GM12878 (cell line): Measurements from ENCODE around the gene PTPRJ. TPM values are rescaled to one million over a fixed set of nuclear protein-coding genes. Genes with fewer than 3 reads are reported as not detected.

Source experiments
- ATAC-seq: fragments of 200-7000 bp; cut with Tn5 transposase; 3 replicates; pipeline ENCODE4 v1.9.1; 2020; ENCODE audit warnings: mild to moderate bottlenecking, moderate library complexity
- BruUV-seq: library from RNA; stranded (reverse); fragments of 400-500 nt; replicated peaks from 2 replicates; lab custom pipeline; 2021; lab: Mats Ljungman, UMichigan
- CTCF ChIA-PET: fragments of 300-600 bp; sonication (Branson Sonifier 250); formaldehyde crosslinking; extraction: SDS; loops from one replicate; lab custom pipeline; 2021; ENCODE audit warnings: inconsistent platforms; lab: Yijun Ruan, JAX
- POLR2A ChIA-PET: fragments of 350-600 bp; formaldehyde crosslinking; extraction: SDS; loops from one replicate; lab custom pipeline; 2021; ENCODE audit warnings: inconsistent platforms; lab: Charles Lee
- RAD21 ChIA-PET: fragments of 300-600 bp; sonication (Branson Sonifier 250); formaldehyde crosslinking; loops from one replicate; lab custom pipeline; 2023; ENCODE audit warnings: antibody characterized with exemption; ENCODE audit not compliant: unreplicated experiment; lab: Charles Lee
- SMC1A ChIA-PET: fragments of 300-600 bp; sonication (Branson Sonifier 250); formaldehyde crosslinking; loops from one replicate; lab custom pipeline; 2023; ENCODE audit not compliant: unreplicated experiment, uncharacterized antibody; lab: Charles Lee
- DNase-seq: peaks from one replicate; pipeline ENCODE4 v3.0.0-alpha.2; 2011; ENCODE audit warnings: low read depth, low spot score
- FAIRE-seq: peaks from 3 replicates; lab custom pipeline; 2011; peaks lifted over from hg19 to GRCh38; lab: Jason Lieb, UNC
- H2AFZ ChIP-seq: 2 replicates; pipeline ENCODE4 v1.6.0; 2011; ENCODE audit warnings: low read depth, low read length, control low read depth; ENCODE audit not compliant: control insufficient read depth
- H3K27ac ChIP-seq: 2 replicates; pipeline ENCODE4 v1.5.1; 2011; ENCODE audit warnings: control low read depth; ENCODE audit not compliant: control insufficient read depth, insufficient read depth
- H3K27me3 ChIP-seq, 2 experiments: replicated peaks in 1 of 2; 2 replicates each; pipeline versions ENCODE4 v1.6.0 to v1.6.1; 2011; ENCODE audit warnings: low read length in 1 of 2; ENCODE audit not compliant: control insufficient read depth in 2 of 2, insufficient read depth in 2 of 2
- H3K36me3 ChIP-seq, 2 experiments: 2 replicates each; pipeline ENCODE4 v1.5.1; 2011; ENCODE audit warnings: low read length in 1 of 2; ENCODE audit not compliant: control insufficient read depth in 2 of 2, insufficient read depth in 2 of 2
- H3K4me1 ChIP-seq: 2 replicates; pipeline ENCODE4 v1.6.1; 2011; ENCODE audit warnings: mild to moderate bottlenecking, low read length, moderate library complexity, mixed read lengths; ENCODE audit not compliant: control insufficient read depth, insufficient read depth
- H3K4me2 ChIP-seq: 2 replicates; pipeline ENCODE4 v1.6.0; 2011; ENCODE audit warnings: control low read depth; ENCODE audit not compliant: control insufficient read depth, insufficient read depth
- H3K4me3 ChIP-seq: fragments of 200-600 bp; sonication (generic); 2 replicates; pipeline ENCODE4 v1.5.1; 2016
- H3K79me2 ChIP-seq: 2 replicates; pipeline ENCODE4 v1.6.0; 2011; ENCODE audit warnings: low read length; ENCODE audit not compliant: control insufficient read depth, insufficient read depth
- H3K9ac ChIP-seq: 2 replicates; pipeline ENCODE4 v1.8.0; 2011; ENCODE audit warnings: low read length, control low read depth, mixed read lengths; ENCODE audit not compliant: control insufficient read depth, insufficient read depth
- H3K9me3 ChIP-seq: replicated peaks from 3 replicates; pipeline ENCODE4 v1.5.1; 2011; ENCODE audit warnings: mild to moderate bottlenecking, low read length; ENCODE audit not compliant: control insufficient read depth, insufficient read depth
- H4K20me1 ChIP-seq: 2 replicates; pipeline ENCODE4 v1.6.0; 2011; ENCODE audit not compliant: control insufficient read depth, insufficient read depth
- BHLHE40 ChIP-seq, 2 experiments: fragments of 450-650 bp in 1 of 2; IDR thresholded peaks; 2 replicates each; pipeline ENCODE4 v1.6.1; 2011 to 2017; ENCODE audit warnings: low read depth in 2 of 2, borderline replicate concordance in 1 of 2, improper control_type of control experiment in 1 of 2, low read length in 1 of 2, mild to moderate bottlenecking in 1 of 2
- BMI1 ChIP-seq: fragments of 450-650 bp; IDR thresholded peaks from 2 replicates; pipeline ENCODE4 v1.6.1; 2016; ENCODE audit warnings: mild to moderate bottlenecking, moderate library complexity, borderline replicate concordance
- EP300 ChIP-seq, 2 experiments: fragments of 150-350 bp in 1 of 2; IDR thresholded peaks; 2 replicates each; pipeline ENCODE4 v1.6.1; 2011 to 2012; ENCODE audit warnings: low read depth in 2 of 2, low read length in 2 of 2, borderline replicate concordance in 1 of 2, improper control_type of control experiment in 1 of 2, inconsistent platforms in 1 of 2; ENCODE audit not compliant: control insufficient read depth in 1 of 2
- ESRRA ChIP-seq: IDR thresholded peaks from 2 replicates; pipeline ENCODE4 v1.6.1; 2012; ENCODE audit warnings: mild to moderate bottlenecking, low read length, improper control_type of control experiment
- HCFC1 ChIP-seq: fragments of 150-350 bp; IDR thresholded peaks from 2 replicates; pipeline ENCODE4 v1.6.1; 2014; ENCODE audit warnings: low read length
- PAX5 ChIP-seq: IDR thresholded peaks from 2 replicates; pipeline ENCODE4 v1.6.1; 2011; ENCODE audit warnings: low read depth, low read length, borderline replicate concordance
- RBBP5 ChIP-seq: fragments of 200-600 bp; sonication (generic); conservative IDR thresholded peaks from 2 replicates; pipeline ENCODE4 v1.6.1; 2016
- RELA ChIP-seq: fragments of 450-650 bp; IDR thresholded peaks from 2 replicates; pipeline ENCODE4 v1.8.0; 2014; ENCODE audit warnings: borderline replicate concordance; ENCODE audit not compliant: partially characterized antibody
- RUNX3 ChIP-seq: IDR thresholded peaks from 2 replicates; pipeline ENCODE4 v1.6.1; 2012; ENCODE audit warnings: low read length, inconsistent platforms
- TCF12 ChIP-seq: IDR thresholded peaks from 2 replicates; pipeline ENCODE4 v1.6.1; 2011; ENCODE audit warnings: low read depth, mild to moderate bottlenecking, low read length
- WGBS: methylation state at CpG from one replicate; pipeline ENCODE4 v1.1.6; 2016; ENCODE audit warnings: low lambda C conversion rate; ENCODE audit not compliant: insufficient replicate concordance, insufficient coverage; ENCODE audit errors: missing lambda C conversion rate; 5-methylcytosine and 5-hydroxymethylcytosine counted together
- in situ Hi-C: fragments of 300-500 bp; cut with MboI; formaldehyde crosslinking; loops from 9 replicates; pipeline ENCODE4 v1.14.3; 2018; ENCODE audit warnings: mixed read lengths
- intact Hi-C: fragments of 100-400 bp; cut with micrococcal nuclease; formaldehyde crosslinking; loops from one replicate; pipeline ENCODE4 v1.14.2; 2022; ENCODE audit not compliant: unreplicated experiment
- polyA plus RNA-seq, 11 experiments: library from polyadenylated mRNA; depleted of rRNA in 4 of 11; unstranded in 6 of 11; stranded (reverse) in 5 of 11; fragments of >200 nt; fragmentation: Nextera tagmentation in 4 of 11; fragmentation: Illumina TruSeq in 1 of 11; extraction: Ambion mirVana in 4 of 11; extraction: Trizol in 1 of 11; gene quantifications; 1 replicate in 1 of 11; 2 replicates in 10 of 11; pipeline versions ENCODE4 v1.2.1 to v1.2.3, GENCODE V29; 2011 to 2016; ENCODE audit warnings: inconsistent platforms in 2 of 11, missing spikeins in 2 of 11, low read depth in 1 of 11
- total RNA-seq, 4 experiments: library from RNA; depleted of rRNA in 3 of 4; stranded (reverse); fragments of >200 nt in 3 of 4; fragmentation: Illumina TruSeq in 1 of 4; extraction: Trizol in 1 of 4; gene quantifications; 2 replicates each; pipeline versions ENCODE4 v1.2.1 to v1.2.3, GENCODE V29; 2013 to 2021
- TF ChIP-seq, protein P1 (sequence below), 3 experiments: IDR thresholded peaks in 2 of 3; conservative IDR thresholded peaks in 1 of 3; 2 replicates each; pipeline ENCODE4 v1.5.1; 2011; ENCODE audit warnings: low read depth in 3 of 3, low read length in 3 of 3, mild to moderate bottlenecking in 3 of 3, control low read depth in 2 of 3, moderate library complexity in 2 of 3, inconsistent platforms in 1 of 3, mixed read lengths in 1 of 3; ENCODE audit not compliant: control insufficient read depth in 2 of 3, insufficient read depth in 1 of 3; ENCODE audit errors: extremely low read depth in 1 of 3
- TF ChIP-seq, protein P2 (sequence below): IDR thresholded peaks from 2 replicates; pipeline ENCODE4 v1.6.1; 2012; ENCODE audit warnings: low read depth, low read length, improper control_type of control experiment
- TF ChIP-seq, protein P3 (sequence below): fragments of 450-650 bp; IDR thresholded peaks from 2 replicates; pipeline ENCODE4 v1.6.1; 2014; ENCODE audit warnings: mild to moderate bottlenecking
- TF ChIP-seq, protein P4 (sequence below): fragments of 450-650 bp; IDR thresholded peaks from 2 replicates; pipeline ENCODE4 v1.6.1; 2018; ENCODE audit warnings: borderline replicate concordance, mild to moderate bottlenecking; ENCODE audit not compliant: partially characterized antibody

The PTPRJ gene
- total and polyA plus RNA-seq, 10 of the 15 experiments (the other 5 are each of a cell fraction or from before 2014, with no cell fraction given) = 0.22 to 22.4 (median 7.4) TPM

DNA sequence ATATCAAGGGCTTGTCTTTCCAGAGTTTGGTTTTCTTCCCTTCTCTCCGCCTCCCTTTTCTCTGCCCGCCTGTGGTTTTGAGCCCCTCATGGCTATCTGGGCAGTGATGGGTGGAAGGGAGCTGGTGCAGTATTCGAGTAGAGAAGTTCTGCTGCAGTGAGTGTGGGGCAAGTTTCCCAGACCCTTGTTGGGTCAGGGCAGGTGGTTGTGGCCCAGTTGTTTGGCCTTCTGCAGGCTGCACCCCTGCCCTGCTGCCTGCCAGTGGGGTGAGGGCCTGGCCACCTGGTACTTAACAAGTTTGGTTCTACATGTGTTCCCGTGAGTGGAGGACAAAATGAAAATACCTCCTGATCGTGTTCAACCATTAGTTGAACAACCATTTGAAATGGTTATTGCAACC, 65.2 kb downstream of the PTPRJ start (continued):
- TF ChIP-seq, protein P1, sequence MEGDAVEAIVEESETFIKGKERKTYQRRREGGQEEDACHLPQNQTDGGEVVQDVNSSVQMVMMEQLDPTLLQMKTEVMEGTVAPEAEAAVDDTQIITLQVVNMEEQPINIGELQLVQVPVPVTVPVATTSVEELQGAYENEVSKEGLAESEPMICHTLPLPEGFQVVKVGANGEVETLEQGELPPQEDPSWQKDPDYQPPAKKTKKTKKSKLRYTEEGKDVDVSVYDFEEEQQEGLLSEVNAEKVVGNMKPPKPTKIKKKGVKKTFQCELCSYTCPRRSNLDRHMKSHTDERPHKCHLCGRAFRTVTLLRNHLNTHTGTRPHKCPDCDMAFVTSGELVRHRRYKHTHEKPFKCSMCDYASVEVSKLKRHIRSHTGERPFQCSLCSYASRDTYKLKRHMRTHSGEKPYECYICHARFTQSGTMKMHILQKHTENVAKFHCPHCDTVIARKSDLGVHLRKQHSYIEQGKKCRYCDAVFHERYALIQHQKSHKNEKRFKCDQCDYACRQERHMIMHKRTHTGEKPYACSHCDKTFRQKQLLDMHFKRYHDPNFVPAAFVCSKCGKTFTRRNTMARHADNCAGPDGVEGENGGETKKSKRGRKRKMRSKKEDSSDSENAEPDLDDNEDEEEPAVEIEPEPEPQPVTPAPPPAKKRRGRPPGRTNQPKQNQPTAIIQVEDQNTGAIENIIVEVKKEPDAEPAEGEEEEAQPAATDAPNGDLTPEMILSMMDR (IDR thresholded peaks at IDR 0.05 in 2 of 3, conservative IDR thresholded peaks at IDR 0.05 in 1 of 3; ENCODE audit: control insufficient read depth in 2 of 3, extremely low read depth in 1 of 3, insufficient read depth in 1 of 3, low read depth in 3 of 3, low read length in 3 of 3) = no peak
- TF ChIP-seq RUNX3 (no peak), PAX5 (no peak), EP300 (IDR thresholded peaks at IDR 0.05; ENCODE audit: borderline replicate concordance in 1 of 2, control insufficient read depth in 1 of 2, low read depth in 2 of 2, low read length in 2 of 2) (no peak), HCFC1 (no peak)
- TF ChIP-seq, protein P2, sequence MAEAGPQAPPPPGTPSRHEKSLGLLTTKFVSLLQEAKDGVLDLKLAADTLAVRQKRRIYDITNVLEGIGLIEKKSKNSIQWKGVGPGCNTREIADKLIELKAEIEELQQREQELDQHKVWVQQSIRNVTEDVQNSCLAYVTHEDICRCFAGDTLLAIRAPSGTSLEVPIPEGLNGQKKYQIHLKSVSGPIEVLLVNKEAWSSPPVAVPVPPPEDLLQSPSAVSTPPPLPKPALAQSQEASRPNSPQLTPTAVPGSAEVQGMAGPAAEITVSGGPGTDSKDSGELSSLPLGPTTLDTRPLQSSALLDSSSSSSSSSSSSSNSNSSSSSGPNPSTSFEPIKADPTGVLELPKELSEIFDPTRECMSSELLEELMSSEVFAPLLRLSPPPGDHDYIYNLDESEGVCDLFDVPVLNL = no peak

DNA sequence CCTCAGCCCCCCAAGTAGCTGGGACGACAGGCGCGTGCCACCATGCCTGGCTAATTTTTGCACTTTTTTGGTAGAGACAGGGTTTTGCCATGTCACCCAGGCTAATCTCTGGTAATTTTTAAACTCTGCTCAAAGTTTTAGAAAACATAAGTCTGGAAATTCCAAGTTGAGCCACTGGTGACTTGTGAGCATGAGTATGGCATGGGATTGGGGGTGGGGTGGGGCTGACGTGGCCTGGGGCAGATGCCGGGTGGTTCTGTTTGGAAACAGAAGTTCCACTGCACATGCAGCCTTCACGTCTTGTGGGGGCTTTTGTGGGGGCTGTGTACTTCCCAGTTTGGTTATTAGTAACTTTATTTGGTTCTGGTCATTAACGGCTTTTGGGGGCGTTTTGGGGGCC, 67.3 kb downstream of the PTPRJ start:
- CTCF ChIA-PET = no interaction called here
- no peak overlapping the region for H3K27ac ChIP-seq
- DNase-seq (no peak), ATAC-seq (no peak), FAIRE-seq (no peak)
- H3K27me3 ChIP-seq = no peaks in the 10 kb centered on the region
- H3K36me3 ChIP-seq = 0 out of 4 replicates have a peak, but pooled peaks cover 0 to 3% of the 10 kb centered on the region in 2 experiments
- H2AFZ ChIP-seq = no peak overlapping the region
- SMC1A ChIA-PET = interaction anchor here (1.1 kb wide), 1 partner anchor 13 kb away, joined by 3 read pairs; no protein-coding TSS in a partner anchor
- H3K4me2 ChIP-seq = no peak overlapping the region
- POLR2A ChIA-PET = no interaction called here
- H3K9me3 ChIP-seq = no peaks in the 10 kb centered on the region
- BruUV-seq = no TSS peak
- in situ Hi-C loops (loop anchor here (5.0 kb wide), 1 partner anchor 50 kb away; no protein-coding TSS in a partner anchor), intact Hi-C loops (no loop called here)
- H3K4me1 ChIP-seq = peaks cover 26% of the 10 kb centered on the region
- WGBS = 8% methylated on average over 8 of the region's 8 CpGs
- RAD21 ChIA-PET = interaction anchor here (1.5 kb wide), 1 partner anchor 113 kb away, joined by 3 read pairs; no protein-coding TSS in a partner anchor
- no peak overlapping the region for H3K4me3 ChIP-seq
- H3K9ac ChIP-seq = no peak overlapping the region
- peaks cover 8% of the 10 kb centered on the region for H3K79me2 ChIP-seq
- no peaks in the 10 kb centered on the region for H4K20me1 ChIP-seq
- TF ChIP-seq BHLHE40 (IDR thresholded peaks at IDR 0.05; ENCODE audit: borderline replicate concordance in 1 of 2, low read depth in 2 of 2, low read length in 1 of 2) (no peak), RELA (no peak), ESRRA (no peak), RBBP5 (no peak), BMI1 (no peak), TCF12 (no peak)
- TF ChIP-seq, protein P3, sequence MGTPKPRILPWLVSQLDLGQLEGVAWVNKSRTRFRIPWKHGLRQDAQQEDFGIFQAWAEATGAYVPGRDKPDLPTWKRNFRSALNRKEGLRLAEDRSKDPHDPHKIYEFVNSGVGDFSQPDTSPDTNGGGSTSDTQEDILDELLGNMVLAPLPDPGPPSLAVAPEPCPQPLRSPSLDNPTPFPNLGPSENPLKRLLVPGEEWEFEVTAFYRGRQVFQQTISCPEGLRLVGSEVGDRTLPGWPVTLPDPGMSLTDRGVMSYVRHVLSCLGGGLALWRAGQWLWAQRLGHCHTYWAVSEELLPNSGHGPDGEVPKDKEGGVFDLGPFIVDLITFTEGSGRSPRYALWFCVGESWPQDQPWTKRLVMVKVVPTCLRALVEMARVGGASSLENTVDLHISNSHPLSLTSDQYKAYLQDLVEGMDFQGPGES = no peak
- TF ChIP-seq, protein P4, sequence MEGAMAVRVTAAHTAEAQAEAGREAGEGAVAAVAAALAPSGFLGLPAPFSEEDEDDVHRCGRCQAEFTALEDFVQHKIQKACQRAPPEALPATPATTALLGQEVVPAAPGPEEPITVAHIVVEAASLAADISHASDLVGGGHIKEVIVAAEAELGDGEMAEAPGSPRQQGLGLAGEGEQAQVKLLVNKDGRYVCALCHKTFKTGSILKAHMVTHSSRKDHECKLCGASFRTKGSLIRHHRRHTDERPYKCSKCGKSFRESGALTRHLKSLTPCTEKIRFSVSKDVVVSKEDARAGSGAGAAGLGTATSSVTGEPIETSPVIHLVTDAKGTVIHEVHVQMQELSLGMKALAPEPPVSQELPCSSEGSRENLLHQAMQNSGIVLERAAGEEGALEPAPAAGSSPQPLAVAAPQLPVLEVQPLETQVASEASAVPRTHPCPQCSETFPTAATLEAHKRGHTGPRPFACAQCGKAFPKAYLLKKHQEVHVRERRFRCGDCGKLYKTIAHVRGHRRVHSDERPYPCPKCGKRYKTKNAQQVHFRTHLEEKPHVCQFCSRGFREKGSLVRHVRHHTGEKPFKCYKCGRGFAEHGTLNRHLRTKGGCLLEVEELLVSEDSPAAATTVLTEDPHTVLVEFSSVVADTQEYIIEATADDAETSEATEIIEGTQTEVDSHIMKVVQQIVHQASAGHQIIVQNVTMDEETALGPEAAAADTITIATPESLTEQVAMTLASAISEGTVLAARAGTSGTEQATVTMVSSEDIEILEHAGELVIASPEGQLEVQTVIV = no peak
